Measurements from ENCODE around the gene ABHD14A.

DNA sequence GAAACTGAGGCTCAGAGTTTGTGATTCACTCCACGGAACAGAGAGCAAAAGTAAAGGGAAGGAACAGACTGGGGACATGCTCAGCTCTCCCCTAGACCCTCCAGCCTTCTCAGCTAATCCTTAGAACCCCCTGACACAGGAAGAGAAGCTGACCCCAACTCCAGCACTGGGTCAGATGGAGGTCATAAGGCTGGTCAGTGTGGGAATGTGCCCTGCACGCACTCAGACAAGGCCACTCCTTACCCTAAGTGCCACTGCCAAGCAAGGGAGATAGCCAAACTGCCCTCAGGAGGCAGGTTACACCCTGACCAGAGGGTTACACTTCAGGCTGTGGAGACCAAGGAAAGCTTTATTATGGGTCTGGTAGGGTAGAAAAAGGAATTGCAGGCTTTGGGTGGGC lies 19.7 kb downstream of the ABHD14A start:
- TF ChIP-seq POLR2A (IDR thresholded peaks at IDR 0.05), result no peak
- TF ChIP-seq, protein P1, sequence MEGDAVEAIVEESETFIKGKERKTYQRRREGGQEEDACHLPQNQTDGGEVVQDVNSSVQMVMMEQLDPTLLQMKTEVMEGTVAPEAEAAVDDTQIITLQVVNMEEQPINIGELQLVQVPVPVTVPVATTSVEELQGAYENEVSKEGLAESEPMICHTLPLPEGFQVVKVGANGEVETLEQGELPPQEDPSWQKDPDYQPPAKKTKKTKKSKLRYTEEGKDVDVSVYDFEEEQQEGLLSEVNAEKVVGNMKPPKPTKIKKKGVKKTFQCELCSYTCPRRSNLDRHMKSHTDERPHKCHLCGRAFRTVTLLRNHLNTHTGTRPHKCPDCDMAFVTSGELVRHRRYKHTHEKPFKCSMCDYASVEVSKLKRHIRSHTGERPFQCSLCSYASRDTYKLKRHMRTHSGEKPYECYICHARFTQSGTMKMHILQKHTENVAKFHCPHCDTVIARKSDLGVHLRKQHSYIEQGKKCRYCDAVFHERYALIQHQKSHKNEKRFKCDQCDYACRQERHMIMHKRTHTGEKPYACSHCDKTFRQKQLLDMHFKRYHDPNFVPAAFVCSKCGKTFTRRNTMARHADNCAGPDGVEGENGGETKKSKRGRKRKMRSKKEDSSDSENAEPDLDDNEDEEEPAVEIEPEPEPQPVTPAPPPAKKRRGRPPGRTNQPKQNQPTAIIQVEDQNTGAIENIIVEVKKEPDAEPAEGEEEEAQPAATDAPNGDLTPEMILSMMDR (IDR thresholded peaks at IDR 0.05), result no peak

Data from ovary (tissue), 3 donors.